K562 (cell line): ENCODE results near the gene GRIK1. TPM values are rescaled to one million over a fixed set of nuclear protein-coding genes. Genes with fewer than 3 reads are reported as not detected.

ENCODE experiments used
- ATF7 ChIP-seq: fragments of 450-650 bp; IDR thresholded peaks from 2 replicates; pipeline ENCODE4 v1.7.1; 2014; ENCODE audit warnings: mild to moderate bottlenecking, moderate library complexity
- BCL6 ChIP-seq: fragments of 250-450 bp; sonication (Bioruptor Pico); IDR thresholded peaks from 2 replicates; pipeline ENCODE4 v1.4.0; 2020
- C11orf30 ChIP-seq: fragments of 450-650 bp; IDR thresholded peaks from 2 replicates; pipeline ENCODE4 v1.6.1; 2016; ENCODE audit warnings: low read depth, mild to moderate bottlenecking
- CC2D1A ChIP-seq: fragments of 450-650 bp; IDR thresholded peaks from 2 replicates; pipeline ENCODE4 v1.6.1; 2017; ENCODE audit warnings: mild to moderate bottlenecking
- ETS1 ChIP-seq: conservative IDR thresholded peaks from 2 replicates; pipeline ENCODE4 v1.6.1; 2011; ENCODE audit warnings: low read depth, mild to moderate bottlenecking, low read length; ENCODE audit not compliant: control insufficient read depth
- GATA2 ChIP-seq: sonication (generic); formaldehyde crosslinking; IDR thresholded peaks from 2 replicates; pipeline ENCODE4 v1.4.0; 2020; ENCODE audit warnings: mild to moderate bottlenecking, missing genetic modification reagents
- ID3 ChIP-seq, 2 experiments: fragments of 250-450 bp in 1 of 2; fragments of 450-650 bp in 1 of 2; sonication (Bioruptor Pico) in 1 of 2; IDR thresholded peaks; 2 replicates each; pipeline versions ENCODE4 v1.6.1 to v1.8.0; 2016 to 2021; ENCODE audit warnings: mild to moderate bottlenecking in 2 of 2, moderate library complexity in 2 of 2, missing compliant biosample characterization in 1 of 2, missing genetic modification characterization in 1 of 2
- NR2C2 ChIP-seq, 2 experiments: fragments of 200-800 bp in 1 of 2; sonication (Bioruptor generic) in 1 of 2; sonication (generic) in 1 of 2; formaldehyde crosslinking in 1 of 2; IDR thresholded peaks; 2 replicates each; pipeline versions ENCODE4 v1.6.1 to v1.8.0; 2016 to 2022; ENCODE audit warnings: mild to moderate bottlenecking in 1 of 2, missing compliant biosample characterization in 1 of 2, missing genetic modification characterization in 1 of 2, missing genetic modification reagents in 1 of 2
- ZBTB11 ChIP-seq, 3 experiments: fragments of 200-800 bp in 1 of 3; fragments of 250-450 bp in 1 of 3; fragments of 450-650 bp in 1 of 3; sonication (Bioruptor Pico) in 1 of 3; sonication (Bioruptor generic) in 1 of 3; formaldehyde crosslinking in 1 of 3; IDR thresholded peaks; 2 replicates each; pipeline versions ENCODE4 v1.6.1 to v1.8.0; 2016 to 2022; ENCODE audit warnings: mild to moderate bottlenecking in 2 of 3, missing genetic modification characterization in 2 of 3, missing compliant biosample characterization in 1 of 3, moderate library complexity in 1 of 3
- ZBTB12 ChIP-seq: fragments of 250-450 bp; sonication (Bioruptor Pico); IDR thresholded peaks from 2 replicates; pipeline ENCODE4 v1.4.0; 2020
- ZKSCAN1 ChIP-seq: fragments of 150-350 bp; IDR thresholded peaks from 2 replicates; pipeline ENCODE4 v1.6.1; 2016; ENCODE audit warnings: low read depth, low read length
- ZMIZ1 ChIP-seq, 2 experiments: fragments of 150-350 bp in 1 of 2; IDR thresholded peaks; 2 replicates each; pipeline ENCODE4 v1.6.1; 2012 to 2016; ENCODE audit warnings: low read depth in 2 of 2, low read length in 2 of 2, mild to moderate bottlenecking in 1 of 2, moderate library complexity in 1 of 2
- ZNF212 ChIP-seq: fragments of 450-650 bp; formaldehyde crosslinking; IDR thresholded peaks from 2 replicates; pipeline ENCODE4 v1.4.0; 2020; ENCODE audit warnings: mild to moderate bottlenecking
- ZNF311 ChIP-seq: fragments of 250-450 bp; sonication (Bioruptor Pico); IDR thresholded peaks from 2 replicates; pipeline ENCODE4 v1.4.0; 2020; ENCODE audit warnings: mild to moderate bottlenecking, moderate library complexity
- ZNF445 ChIP-seq: fragments of 250-450 bp; sonication (Bioruptor Pico); IDR thresholded peaks from 2 replicates; pipeline ENCODE4 v1.4.0; 2020; ENCODE audit warnings: low read depth, mild to moderate bottlenecking, moderate library complexity
- ZNF79 ChIP-seq: fragments of 250-450 bp; sonication (Bioruptor Pico); IDR thresholded peaks from 2 replicates; pipeline ENCODE4 v1.4.0; 2020; ENCODE audit warnings: low read depth, mild to moderate bottlenecking, moderate library complexity
- polyA plus RNA-seq, 8 experiments: library from polyadenylated mRNA; depleted of rRNA in 4 of 8; stranded (reverse) in 5 of 8; unstranded in 3 of 8; fragments of >200 nt; fragmentation: Nextera tagmentation in 2 of 8; fragmentation: Illumina TruSeq in 1 of 8; extraction: Ambion mirVana in 2 of 8; extraction: Trizol in 1 of 8; gene quantifications; 2 replicates each; pipeline versions ENCODE4 v1.2.1 to v1.2.3, GENCODE V29; 2011 to 2014; ENCODE audit warnings: inconsistent platforms in 1 of 8, missing spikeins in 1 of 8
- total RNA-seq, 7 experiments: library from RNA; depleted of rRNA in 6 of 7; stranded (reverse); fragments of >200 nt in 6 of 7; fragmentation: Illumina TruSeq in 2 of 7; extraction: Trizol in 2 of 7; gene quantifications; 2 replicates each; pipeline versions ENCODE4 v1.2.1 to v1.2.3, GENCODE V29; 2011 to 2021; ENCODE audit warnings: low replicate concordance in 1 of 7

GRIK1 gene
- total and polyA plus RNA-seq, 9 of the 15 experiments (the other 6 are each of a cell fraction or from before 2014, with no cell fraction given) = 0.17 to 2.8 (median 0.53) TPM

- TF ChIP-seq BCL6 (CRISPR knock-in tag) = 0 out of 2 replicates have a peak, but pooled peaks have one; percentile 44
- no peak for TF ChIP-seq ID3 (CRISPR knock-in tag; IDR thresholded peaks at IDR 0.05)
- peak; percentile 80 for TF ChIP-seq ID3 (tag; IDR thresholded peaks at IDR 0.05)
- peak; percentile 42; the same call in 1 of the 2 replicates for TF ChIP-seq ZNF79 (CRISPR knock-in tag)
- TF ChIP-seq ETS1 = peak; percentile 96
- peak; percentile 60 for TF ChIP-seq C11orf30
- peak in 1 of 3 experiments; percentile 64; a peak in 2 of 6 replicates for TF ChIP-seq ZBTB11 (CRISPR knock-in tag; IDR thresholded peaks at IDR 0.05)
- TF ChIP-seq ZNF445 (CRISPR knock-in tag) = peak; percentile 23; the same call in 1 of the 2 replicates
- no peak for TF ChIP-seq NR2C2 (CRISPR knock-in tag; IDR thresholded peaks at IDR 0.05)
- TF ChIP-seq NR2C2 (tag; IDR thresholded peaks at IDR 0.05) = peak; percentile 37; the same call in 1 of the 2 replicates
- no peak for TF ChIP-seq ZKSCAN1
- TF ChIP-seq GATA2 (CRISPR knock-in tag) = peak; percentile 95
- peak; percentile 65; the same call in 1 of the 2 replicates for TF ChIP-seq ZNF212
- peak; percentile 82; the same call in 1 of the 2 replicates for TF ChIP-seq CC2D1A
- TF ChIP-seq ATF7 = peak; percentile 78; the same call in 1 of the 2 replicates
- TF ChIP-seq ZMIZ1 (IDR thresholded peaks at IDR 0.05; ENCODE audit: low read depth in 2 of 2, low read length in 2 of 2) = peak in 1 of 2 experiments; percentile 98; a peak in 2 of 4 replicates
- TF ChIP-seq ZNF311 (CRISPR knock-in tag) = 0 out of 2 replicates have a peak, but pooled peaks have one; percentile 59
- TF ChIP-seq ZBTB12 (CRISPR knock-in tag) = peak; percentile 73
Observed at GRCh38 chr21:29649406-29649814, 290.4 kb downstream of the GRIK1 start (continued).
